ENCODE measurements around the gene CLDND1.
A peak's percentile ranks its signal among the peaks of the same experiment; 100 is the strongest.

CLDND1 gene

GRCh38 chr3:98514948-98515347 lies 7.8 kb downstream of the CLDND1 start:
- no peak for DNase-seq (ENCODE audit: low spot score)

- DNase-seq (ENCODE audit: low spot score): no peak
These were observed 9.0 kb downstream of the CLDND1 start for GRCh38 chr3:98513736-98514135.

GRCh38 chr3:98513091-98513511 lies 9.6 kb downstream of the CLDND1 start:
- DNase-seq (ENCODE audit: low spot score): peak; percentile 21

GRCh38 chr3:98512576-98512975 lies 10.1 kb downstream of the CLDND1 start:
- no peak for DNase-seq (ENCODE audit: low spot score)

- no peak for DNase-seq (ENCODE audit: low spot score)
These were observed 14.1 kb downstream of the CLDND1 start for GRCh38 chr3:98508582-98508981.

- DNase-seq (ENCODE audit: low spot score): no peak
These were observed 18.2 kb downstream of the CLDND1 start for GRCh38 chr3:98504539-98504938.

- no peak for DNase-seq (ENCODE audit: low spot score)
These were observed 20.7 kb downstream of the CLDND1 start for GRCh38 chr3:98501863-98502576.

- no peak for DNase-seq (ENCODE audit: low spot score)
These were observed 21.4 kb downstream of the CLDND1 start for GRCh38 chr3:98501270-98501669.

- DNase-seq (ENCODE audit: low spot score): no peak
These were observed 22.7 kb downstream of the CLDND1 start for GRCh38 chr3:98500019-98500418.

GRCh38 chr3:98497381-98497780 lies 25.3 kb downstream of the CLDND1 start, which contains the start of gene OR5K2:
Gene OR5K2 (plus strand): TSS chr3:98497681. CDS start chr3:98497681, 0 bp downstream.
- no peak for DNase-seq (ENCODE audit: low spot score)

- DNase-seq (ENCODE audit: low spot score): no peak
These were observed 39.1 kb downstream of the CLDND1 start for GRCh38 chr3:98483626-98484025.

- DNase-seq (ENCODE audit: low spot score): no peak
These were observed 39.8 kb downstream of the CLDND1 start for GRCh38 chr3:98482717-98483482.
